Measurements from ENCODE around the gene TUNAR. TPM values are rescaled to one million over a fixed set of nuclear protein-coding genes. Genes with fewer than 3 reads are reported as not detected.

Gene TUNAR
- total RNA-seq, 4 donors from 2014 or later, result 0.13 TPM; not detected in 3

DNA sequence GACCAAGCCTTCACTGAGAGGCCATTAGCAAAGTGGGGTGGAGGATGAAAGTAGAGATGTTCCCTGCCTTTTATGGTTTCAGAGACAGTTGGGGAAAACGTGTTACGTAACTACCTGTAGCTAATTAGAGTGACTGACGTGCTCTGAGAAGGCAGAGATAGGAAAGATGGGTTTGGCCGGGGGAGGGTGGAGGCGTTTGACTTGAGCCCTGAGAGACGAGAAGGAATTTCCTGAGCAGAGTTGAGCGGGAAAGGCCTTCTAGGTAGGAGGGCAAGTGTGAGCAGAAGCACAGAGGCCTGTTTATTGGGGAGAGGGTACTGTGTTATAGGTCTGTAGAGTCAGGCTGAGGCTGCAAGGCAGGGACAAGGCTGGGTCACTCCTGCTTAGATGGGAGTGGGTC lies 8.6 kb downstream of the TUNAR start:
- H3K4me3 ChIP-seq, result no peak overlapping the region
- no peaks in the 10 kb centered on the region for H3K4me1 ChIP-seq
- no peak for TF ChIP-seq POLR2AphosphoS5 (IDR thresholded peaks at IDR 0.05)
- TF ChIP-seq EP300 (IDR thresholded peaks at IDR 0.05), result no peak
- TF ChIP-seq, protein P1, sequence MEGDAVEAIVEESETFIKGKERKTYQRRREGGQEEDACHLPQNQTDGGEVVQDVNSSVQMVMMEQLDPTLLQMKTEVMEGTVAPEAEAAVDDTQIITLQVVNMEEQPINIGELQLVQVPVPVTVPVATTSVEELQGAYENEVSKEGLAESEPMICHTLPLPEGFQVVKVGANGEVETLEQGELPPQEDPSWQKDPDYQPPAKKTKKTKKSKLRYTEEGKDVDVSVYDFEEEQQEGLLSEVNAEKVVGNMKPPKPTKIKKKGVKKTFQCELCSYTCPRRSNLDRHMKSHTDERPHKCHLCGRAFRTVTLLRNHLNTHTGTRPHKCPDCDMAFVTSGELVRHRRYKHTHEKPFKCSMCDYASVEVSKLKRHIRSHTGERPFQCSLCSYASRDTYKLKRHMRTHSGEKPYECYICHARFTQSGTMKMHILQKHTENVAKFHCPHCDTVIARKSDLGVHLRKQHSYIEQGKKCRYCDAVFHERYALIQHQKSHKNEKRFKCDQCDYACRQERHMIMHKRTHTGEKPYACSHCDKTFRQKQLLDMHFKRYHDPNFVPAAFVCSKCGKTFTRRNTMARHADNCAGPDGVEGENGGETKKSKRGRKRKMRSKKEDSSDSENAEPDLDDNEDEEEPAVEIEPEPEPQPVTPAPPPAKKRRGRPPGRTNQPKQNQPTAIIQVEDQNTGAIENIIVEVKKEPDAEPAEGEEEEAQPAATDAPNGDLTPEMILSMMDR (IDR thresholded peaks at IDR 0.05), result no peak
- TF ChIP-seq POLR2A (IDR thresholded peaks at IDR 0.05; ENCODE audit: low read depth), result no peak
- no peaks in the 10 kb centered on the region for H3K9me3 ChIP-seq
- DNase-seq (ENCODE audit: extremely low spot score), result no peak
- peaks cover 0 to 43% (median 0%) of the 10 kb centered on the region in 4 donors for H3K27me3 ChIP-seq
- intact Hi-C loops (cut with DNase I), result no loop called here
- no peak overlapping the region for H3K27ac ChIP-seq (replicated peaks in 1 of 4)
- 41% methylated on average over 7 of the region's 7 CpGs for WGBS
- no peaks in the 10 kb centered on the region for H3K36me3 ChIP-seq

DNA sequence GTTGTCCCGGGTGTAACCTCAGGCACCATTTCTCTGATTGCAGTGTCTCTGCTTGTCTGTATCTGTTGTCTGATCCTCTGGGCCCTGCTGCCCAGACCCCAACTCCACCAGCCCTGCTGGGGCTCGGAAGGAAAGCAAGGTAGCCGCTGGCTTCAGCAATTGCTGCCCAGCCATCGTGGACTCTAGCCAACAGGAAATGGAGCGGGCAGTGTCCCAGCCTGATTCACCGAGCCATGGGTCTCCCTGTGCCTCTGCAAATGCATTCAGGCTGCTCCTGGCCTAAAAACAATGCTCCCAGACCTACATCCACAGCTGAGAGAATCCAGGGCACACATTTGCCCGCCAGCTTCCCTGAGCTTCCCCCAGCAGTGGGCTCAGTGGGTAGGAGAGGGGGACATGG lies 9.2 kb downstream of the TUNAR start:
- intact Hi-C loops (cut with DNase I), result no loop called here
- WGBS, result 81% methylated on average over 6 of the region's 7 CpGs
- Histone ChIP-seq H3K4me3 (no peak overlapping the region), H3K27me3 (peaks cover 0 to 42% (median 0%) of the 10 kb centered on the region in 4 donors), H3K36me3 (no peaks in the 10 kb centered on the region), H3K27ac (replicated peaks in 1 of 4) (no peak overlapping the region), H3K4me1 (no peaks in the 10 kb centered on the region), H3K9me3 (no peaks in the 10 kb centered on the region)
- TF ChIP-seq, protein P1 (IDR thresholded peaks at IDR 0.05), result no peak
- no peak for TF ChIP-seq EP300 (IDR thresholded peaks at IDR 0.05)
- TF ChIP-seq POLR2A (IDR thresholded peaks at IDR 0.05; ENCODE audit: low read depth), result no peak
- TF ChIP-seq POLR2AphosphoS5 (IDR thresholded peaks at IDR 0.05), result no peak
- DNase-seq (ENCODE audit: extremely low spot score), result no peak

DNA sequence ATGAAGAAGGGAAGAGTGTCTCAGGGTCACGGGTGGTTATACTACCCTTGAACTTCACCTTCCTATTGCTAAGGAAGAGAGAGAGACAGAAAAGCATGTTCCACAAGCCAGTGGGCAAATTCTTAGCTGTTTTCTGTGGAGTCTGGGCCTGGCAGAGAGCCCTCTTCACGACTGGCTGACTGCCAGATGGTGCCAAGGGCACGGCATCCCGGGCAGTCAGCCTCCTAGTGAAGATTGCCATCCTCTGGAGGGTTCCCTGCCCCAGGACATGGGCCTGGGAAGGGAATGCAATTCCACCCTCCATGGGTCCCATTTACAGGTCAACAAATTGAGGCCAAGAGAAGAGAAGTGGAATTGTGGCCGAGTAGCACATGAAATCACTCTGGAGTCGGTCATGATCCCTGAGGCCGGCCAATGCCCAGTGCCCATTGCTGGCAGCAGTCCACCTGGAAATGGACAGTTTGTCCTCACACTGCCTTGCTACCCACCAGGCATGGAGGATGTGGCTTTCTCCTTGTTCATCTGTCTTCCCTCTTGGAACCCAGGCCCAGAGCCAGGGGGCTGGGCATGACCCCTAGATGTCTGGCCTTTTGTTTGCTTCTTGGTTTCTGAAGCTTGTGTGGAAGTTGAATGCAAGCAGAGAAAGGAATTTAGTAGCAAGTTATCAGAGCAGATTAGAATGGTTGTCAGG lies 9.9 kb downstream of the TUNAR start:
- Histone ChIP-seq H3K27me3 (peaks cover 0 to 42% (median 0%) of the 10 kb centered on the region in 4 donors), H3K9me3 (no peaks in the 10 kb centered on the region), H3K27ac (replicated peaks in 1 of 4) (no peak overlapping the region), H3K4me1 (no peaks in the 10 kb centered on the region), H3K4me3 (no peak overlapping the region), H3K36me3 (no peaks in the 10 kb centered on the region)
- TF ChIP-seq POLR2AphosphoS5 (IDR thresholded peaks at IDR 0.05) (no peak), POLR2A (IDR thresholded peaks at IDR 0.05; ENCODE audit: low read depth) (no peak), EP300 (IDR thresholded peaks at IDR 0.05) (no peak)
- TF ChIP-seq, protein P1 (IDR thresholded peaks at IDR 0.05), result no peak
- intact Hi-C loops (cut with DNase I), result no loop called here
- DNase-seq (ENCODE audit: extremely low spot score), result no peak
- WGBS, result 44% methylated on average over 4 of the region's 7 CpGs

DNA sequence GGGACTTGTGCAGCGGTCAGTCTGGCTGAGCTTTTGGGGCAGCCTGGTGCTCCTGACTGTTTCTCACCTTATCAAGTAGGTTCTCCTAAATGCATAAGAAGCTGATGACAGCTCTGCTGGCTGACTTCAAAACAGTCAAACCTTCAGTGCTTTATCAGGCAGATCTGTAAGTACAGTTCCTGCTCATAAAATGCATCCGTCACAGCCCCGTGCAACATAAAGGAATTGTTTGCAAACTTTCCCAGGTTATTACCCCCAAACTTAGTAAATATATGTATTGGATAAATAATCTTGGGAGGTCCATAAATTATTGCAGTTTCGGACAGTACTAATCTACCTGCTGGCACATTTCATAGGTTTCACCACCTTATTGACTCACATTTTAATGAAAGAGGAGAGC lies 10.7 kb downstream of the TUNAR start:
- H3K27me3 ChIP-seq, result peaks cover 0 to 45% (median 0%) of the 10 kb centered on the region in 4 donors
- H3K9me3 ChIP-seq, result no peaks in the 10 kb centered on the region
- no peaks in the 10 kb centered on the region for H3K4me1 ChIP-seq
- intact Hi-C loops (cut with DNase I), result no loop called here
- DNase-seq (ENCODE audit: extremely low spot score), result no peak
- H3K4me3 ChIP-seq, result no peak overlapping the region
- TF ChIP-seq, protein P1 (IDR thresholded peaks at IDR 0.05), result no peak
- TF ChIP-seq POLR2AphosphoS5 (IDR thresholded peaks at IDR 0.05) (no peak), POLR2A (IDR thresholded peaks at IDR 0.05; ENCODE audit: low read depth) (no peak), EP300 (IDR thresholded peaks at IDR 0.05) (no peak)
- no peak overlapping the region for H3K27ac ChIP-seq (replicated peaks in 1 of 4)
- 80% methylated on average over 4 of the region's 4 CpGs for WGBS
- H3K36me3 ChIP-seq, result no peaks in the 10 kb centered on the region

Data from esophagus muscularis mucosa (tissue), 4 donors.